GM19193 (cell line): Measurements from ENCODE around the gene ZNF845.

Experiments
- POLR2A ChIP-seq: IDR thresholded peaks from 4 replicates; pipeline ENCODE4 v1.6.1; 2011; ENCODE audit not compliant: insufficient read depth, insufficient read length; ENCODE audit errors: extremely low read depth

ZNF845 gene

DNA sequence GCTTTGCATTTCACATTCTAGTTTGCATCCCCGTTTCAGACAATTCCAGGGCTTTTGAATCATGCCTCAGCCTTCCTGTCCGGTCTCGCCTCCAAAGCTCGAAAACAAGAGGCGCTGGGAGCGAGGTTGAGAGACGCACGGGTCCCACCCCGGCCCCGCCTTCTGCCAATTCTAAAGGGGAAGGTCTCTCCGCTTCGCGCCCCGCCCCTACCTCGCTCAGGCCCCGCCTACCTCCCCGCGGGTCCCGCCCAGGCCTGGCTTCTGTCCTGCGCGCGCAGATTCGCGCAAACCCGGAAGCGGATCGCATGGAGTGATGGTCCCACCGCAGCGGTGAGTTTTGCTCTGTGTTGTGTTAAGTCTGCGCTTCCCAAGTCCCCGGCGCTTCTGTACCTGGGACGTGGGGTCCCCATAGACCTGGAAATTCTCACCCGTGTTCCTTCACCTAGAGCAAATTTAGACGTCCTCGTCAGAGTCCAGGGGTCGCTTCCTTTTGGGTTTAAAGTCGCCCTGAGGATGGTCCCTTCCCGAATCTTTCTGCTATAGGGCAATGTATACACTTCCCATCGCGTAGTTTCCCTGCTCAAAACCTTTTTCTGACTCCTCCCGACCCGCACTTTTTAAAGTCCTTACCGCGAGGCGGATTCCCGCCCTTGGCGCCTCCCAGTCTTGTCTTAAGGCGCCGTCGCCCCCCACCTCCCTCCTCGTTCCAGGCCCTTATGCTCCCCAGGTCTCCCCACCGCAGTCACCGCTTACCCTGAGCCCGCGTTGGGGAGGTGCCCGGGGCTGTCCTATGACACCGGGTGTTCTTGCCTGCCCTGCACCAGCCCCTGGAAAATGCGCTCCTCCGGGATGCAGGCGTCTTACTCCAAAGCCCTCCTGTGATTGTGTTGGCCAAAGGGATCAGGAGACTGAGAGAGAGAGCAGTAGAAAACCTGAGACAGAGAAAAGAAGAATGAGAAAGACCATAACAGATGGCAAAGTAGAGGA is at the start of gene ZNF845:
ZNF845 (plus strand) TSS at position 287 of the 987 bp plus-strand sequence. CDS start 7,559 bp downstream, outside the sequence.
- TF ChIP-seq POLR2A: peak; percentile 82

DNA sequence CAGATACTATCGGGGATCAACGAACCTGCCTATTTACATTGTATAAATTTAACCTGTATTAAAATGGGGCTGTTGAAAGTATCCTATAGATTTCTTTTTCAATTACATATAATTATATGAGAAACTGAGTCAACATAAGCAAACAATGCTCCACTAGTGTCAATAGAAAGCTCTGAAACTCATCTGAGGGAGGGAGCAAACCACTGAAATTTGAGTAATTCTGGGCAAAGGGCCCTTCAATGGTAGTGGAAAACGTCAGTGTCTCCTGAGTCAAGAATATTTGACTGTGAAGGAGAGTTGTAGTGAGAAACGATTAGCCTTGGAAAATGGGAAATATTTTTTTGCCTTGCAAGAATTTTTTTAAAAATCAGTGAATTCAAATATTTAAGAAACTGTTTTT is 48.5 kb upstream of the ZNF845 start:
- no peak for TF ChIP-seq POLR2A

DNA sequence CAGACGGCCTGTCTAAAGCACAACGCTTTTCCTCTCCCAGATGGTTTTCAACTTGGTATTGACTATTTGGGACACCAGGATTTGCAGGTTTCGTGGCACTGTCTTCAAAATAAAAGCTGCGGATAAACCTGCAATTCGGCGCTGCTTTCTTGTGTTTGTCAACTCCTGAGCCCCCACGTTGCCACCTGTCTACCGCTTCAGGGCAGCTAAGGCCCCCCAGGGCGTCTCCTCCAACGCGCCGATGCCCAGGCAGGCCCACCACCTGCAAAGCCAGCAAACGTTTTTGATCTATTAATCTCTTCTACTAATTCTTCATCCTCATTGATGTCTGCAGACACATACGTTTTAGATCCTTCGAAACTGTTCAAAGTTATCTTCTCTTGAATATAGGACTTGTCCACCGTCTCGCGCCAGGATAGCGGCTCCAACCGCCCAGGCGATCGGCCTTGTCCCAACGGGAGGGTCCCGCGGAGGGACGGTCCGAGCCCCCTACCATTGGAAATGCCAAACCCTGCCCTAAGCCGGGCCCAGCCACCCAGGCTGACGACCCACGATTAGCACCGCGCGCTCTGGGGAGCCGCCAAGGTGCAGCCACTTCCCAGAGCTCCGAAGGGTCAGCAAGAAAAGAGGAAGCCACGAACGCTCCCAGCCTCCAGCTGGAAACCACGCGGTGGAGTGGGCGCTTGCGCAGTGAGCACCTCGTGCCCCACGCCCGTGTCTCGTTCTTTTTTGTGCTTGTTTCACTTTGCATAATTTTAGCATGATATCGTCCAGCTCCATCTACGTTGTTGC is 42.6 kb upstream of the ZNF845 start:
- TF ChIP-seq POLR2A: no peak

DNA sequence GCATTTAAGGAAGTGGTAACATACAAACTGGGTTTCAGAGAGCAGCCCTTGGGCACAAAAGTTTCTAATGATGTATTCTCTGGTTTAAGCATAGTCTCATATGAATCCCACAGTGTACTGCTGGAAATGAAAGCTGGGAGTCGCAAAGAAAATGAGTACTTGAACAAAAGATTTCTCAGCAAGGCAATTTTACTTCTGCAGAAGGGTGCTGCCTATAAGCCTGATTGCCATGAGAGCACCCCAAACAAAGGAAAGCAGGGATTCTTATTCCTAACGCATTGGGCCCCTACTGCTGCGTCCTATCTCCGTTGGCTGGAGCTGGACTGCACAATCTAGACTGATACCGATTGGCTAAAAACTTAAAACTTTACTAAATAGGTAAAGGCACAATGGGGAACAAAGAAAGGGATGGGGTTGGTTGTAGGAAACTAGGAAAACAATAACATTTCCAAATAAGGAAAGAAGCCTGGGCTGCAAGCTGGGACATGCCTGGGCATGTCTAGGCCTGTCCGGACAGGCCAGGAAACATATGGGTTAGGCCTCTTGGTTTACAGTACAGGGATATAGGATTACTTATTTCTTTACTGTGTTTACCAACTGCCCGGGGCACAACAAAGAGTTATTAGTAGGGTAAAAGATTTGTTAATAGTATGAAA is 38.6 kb upstream of the ZNF845 start:
- TF ChIP-seq POLR2A: no peak

DNA sequence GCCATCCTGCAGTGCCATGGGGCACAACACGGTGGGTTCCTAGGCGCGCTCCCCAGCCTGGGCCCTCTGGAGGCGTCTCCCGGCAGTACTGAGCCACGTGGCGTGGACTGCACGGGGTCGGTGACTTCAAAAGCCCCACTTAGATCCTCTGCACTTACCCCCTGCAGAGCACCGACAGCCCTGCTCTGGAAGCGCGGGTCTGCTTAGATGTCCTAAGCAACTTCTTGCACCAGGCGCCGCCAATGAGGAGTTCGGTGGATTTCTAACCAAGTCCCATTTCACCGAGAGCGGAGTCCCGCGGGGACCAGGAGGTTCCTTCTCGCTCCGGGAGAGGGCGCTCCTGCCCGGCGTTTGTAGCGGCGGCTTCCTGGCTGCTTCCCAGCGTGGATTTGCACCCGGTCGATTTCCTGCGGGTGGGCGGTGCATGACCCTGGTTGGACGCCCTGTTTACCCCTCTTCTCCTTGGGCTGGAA is 25.2 kb upstream of the ZNF845 start:
- TF ChIP-seq POLR2A: no peak

DNA sequence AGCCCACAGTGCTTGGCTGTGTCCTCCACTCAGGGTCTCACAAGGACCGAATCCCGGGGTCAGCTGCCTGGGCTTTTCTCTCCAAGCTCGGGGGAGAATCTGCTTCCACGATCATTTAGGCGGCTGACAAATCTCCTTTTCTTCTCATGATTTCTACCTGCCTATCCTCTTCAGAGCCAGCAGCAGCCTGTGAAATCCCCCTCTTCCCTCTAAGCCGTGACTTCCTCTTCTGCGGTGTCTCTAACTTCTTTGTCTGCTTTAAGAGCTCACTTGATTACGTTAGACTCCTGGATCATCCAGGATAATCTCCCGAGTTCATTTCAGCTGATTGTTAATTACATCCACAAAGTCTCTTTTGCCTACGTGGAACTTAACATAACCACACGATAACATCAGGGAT is 22.5 kb upstream of the ZNF845 start:
- no peak for TF ChIP-seq POLR2A

DNA sequence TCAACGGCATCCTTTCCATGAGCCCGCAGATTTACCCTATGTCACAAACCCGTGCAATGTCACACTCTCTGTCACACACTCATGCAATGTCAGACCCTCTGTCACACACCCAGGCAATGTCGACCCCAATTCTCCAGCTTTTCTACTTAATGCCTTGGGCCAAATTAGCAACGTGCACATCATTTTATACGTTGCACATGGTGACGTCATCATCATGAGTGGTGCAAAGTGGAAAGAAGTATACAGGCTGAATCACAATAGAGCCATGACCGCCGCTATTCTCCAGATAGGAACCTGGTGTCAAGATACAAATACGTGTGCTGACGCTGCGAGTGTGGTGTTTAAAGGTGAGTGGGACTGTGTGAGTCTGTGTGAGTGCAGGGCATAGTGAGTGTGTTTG is 21.7 kb upstream of the ZNF845 start:
- TF ChIP-seq POLR2A: no peak

DNA sequence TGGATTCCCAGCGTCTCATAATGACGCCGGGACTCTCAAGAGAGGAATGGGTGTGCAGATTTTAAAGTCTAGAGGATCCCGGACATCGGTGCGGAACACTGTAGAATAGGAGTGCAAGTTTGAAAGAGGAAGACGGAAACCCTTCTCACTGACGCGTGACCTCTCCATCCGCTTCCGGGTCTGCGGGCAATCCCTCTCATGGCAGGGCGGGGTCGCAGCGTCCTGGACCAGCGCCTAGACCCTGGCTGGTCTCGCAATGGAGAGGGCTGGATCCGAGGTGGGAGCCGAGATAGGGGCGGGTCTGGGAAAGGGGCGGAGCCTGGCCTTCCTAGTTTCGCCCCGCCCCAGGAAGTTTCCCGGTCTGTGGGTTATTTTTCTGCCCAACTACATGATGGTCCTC is 4.6 kb upstream of the ZNF845 start:
- no peak for TF ChIP-seq POLR2A

DNA sequence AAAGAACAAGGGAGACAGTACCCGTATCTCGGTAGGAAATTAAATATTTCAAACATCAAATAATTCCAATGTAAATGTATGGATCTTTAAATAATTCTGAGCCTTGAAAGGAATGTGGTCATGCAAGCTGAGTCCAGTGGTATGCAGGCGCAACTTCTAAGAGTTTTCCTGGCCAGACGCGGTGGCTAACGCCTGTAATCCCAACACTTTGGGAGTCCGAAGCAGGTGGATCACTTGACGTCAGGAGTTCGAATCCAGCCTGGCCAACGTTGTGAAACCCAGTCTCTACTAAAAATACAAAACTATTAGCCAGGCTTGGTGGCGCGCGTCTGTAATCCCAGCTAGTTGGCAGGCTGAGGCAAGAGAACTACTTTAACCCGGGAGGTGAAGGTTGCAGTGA is 1.1 kb upstream of the ZNF845 start:
- no peak for TF ChIP-seq POLR2A

DNA sequence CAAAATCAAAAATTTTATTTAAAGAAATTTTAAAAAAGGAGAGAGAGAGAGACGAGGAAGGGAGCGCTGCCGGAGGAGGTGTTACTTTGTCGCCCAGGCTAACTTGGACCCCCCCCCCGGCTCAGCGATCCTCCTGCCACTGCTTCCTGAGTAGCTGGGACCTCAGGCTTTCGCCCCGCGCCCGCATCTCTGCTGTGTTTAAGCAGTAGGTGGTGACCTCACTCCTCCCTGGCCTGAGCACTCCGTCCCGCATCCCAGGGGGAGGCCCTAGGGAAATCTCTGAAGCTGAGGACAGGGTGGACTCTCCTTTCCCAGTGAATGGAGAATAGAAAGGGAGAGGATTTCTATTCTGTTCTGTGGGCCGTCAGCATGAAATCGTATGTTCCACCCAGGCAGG is 485 bp upstream of the ZNF845 start:
- TF ChIP-seq POLR2A: no peak

DNA sequence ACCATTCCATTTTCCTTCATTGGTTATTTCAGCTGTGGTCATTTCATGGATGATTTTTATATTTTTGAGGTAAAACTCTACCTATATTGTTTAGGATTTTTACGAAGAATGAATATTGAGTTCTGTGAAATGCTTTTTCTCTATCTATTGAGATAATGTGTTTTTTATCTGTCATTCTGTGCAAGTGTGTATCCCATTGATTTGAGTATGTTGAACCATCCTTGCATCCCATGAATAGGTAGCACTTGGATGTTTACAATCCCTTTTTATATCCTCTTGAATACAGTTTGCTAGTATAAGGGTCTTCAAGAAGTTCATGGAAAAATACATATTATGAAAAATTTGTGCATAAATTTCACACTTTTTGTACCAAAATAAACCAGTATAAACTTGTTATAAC is 22.2 kb downstream of the ZNF845 start:
- TF ChIP-seq POLR2A: no peak

DNA sequence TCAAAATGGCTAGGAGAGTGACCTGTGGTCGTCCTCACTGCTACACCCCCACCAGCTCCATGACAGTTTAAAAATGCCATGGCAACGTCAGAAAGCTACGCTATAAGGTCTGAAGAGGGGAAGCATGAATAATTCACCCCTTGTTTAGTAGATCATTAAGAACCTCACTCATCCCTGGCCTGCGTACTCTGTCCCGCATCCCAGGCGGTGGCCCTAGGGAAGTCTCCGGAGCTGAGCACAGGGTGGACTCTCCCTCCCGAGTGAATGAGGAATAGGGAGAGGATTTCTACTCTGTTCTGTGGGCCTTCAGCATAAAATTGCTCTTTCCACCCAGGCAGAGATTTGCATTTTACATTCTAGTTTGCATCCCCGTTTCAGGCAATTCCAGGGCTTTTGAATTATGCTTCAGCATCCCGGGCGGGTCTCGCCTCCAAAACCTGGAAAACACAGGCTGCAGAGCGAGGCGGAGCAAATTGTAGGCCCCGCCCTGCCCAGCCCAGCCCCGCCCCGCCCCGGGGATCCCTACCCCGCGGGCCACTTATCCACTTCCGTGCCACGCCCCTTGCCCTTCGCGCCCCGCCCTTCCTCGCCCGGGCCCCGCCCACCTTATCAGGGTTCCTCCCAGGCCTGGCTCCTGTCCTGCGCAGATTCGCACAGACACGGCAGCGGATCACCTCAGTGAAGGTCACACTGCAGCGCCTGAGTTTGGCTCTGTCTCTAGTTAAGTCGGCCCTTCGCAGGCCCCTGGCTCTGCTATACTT is 24.5 kb downstream of the ZNF845 start:
- no peak for TF ChIP-seq POLR2A

DNA sequence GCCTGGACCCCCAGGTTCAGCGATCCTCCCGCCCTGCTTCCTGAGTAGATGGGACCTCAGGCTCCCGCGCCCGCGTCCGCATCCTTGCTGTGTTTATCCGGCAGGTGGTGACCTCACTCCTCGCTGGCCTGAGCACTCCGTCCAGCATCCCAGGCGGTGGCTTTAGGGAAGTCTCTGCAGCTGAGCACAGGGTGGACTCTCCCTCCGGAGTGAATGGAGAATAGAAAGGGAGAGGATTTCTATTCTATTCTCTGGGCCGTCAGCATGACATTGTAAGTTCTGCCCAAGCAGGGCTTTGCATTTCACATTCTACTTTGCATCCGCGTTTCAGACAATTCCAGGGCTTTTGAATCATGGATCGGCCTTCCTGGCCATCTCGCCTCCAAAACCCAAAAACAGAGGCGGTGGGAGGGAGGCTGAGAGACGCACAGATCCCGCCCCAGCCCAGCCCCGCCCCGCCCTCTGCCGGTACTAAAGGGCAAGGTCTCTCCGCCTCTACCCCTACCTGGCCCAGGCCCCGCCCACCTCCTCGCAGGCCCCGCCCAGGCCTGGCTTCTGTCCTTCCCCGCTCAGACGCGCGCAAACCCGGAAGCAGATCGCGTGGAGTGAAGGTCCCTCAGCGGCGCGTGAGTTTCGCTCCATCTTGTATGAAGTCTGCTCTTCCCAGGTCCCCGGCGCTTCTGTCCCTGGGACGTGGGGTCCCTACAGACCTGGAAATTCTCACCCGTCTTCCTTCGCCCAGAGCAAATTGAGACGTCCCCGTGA is 31.8 kb downstream of the ZNF845 start, which contains the start of gene ZNF525:
ZNF525 (plus strand) TSS at position 572 of the 765 bp plus-strand sequence. CDS start 6,577 bp downstream, outside the sequence.
- TF ChIP-seq POLR2A: peak; percentile 80
